Stomach (tissue), 4 donors: ENCODE data around the gene SNRK.

Experiments used
- CTCF ChIP-seq, 7 experiments: fragments of 450-650 bp in 4 of 7; fragments of 200-600 bp in 3 of 7; sonication (generic) in 3 of 7; IDR thresholded peaks; one replicate each; pipeline ENCODE4 v1.5.1; 2016 to 2019; ENCODE audit warnings: antibody characterized with exemption in 7 of 7, control low read depth in 2 of 7, mild to moderate bottlenecking in 1 of 7
- POLR2A ChIP-seq, 4 donors: fragments of 450-650 bp; IDR thresholded peaks; one replicate each; pipeline ENCODE4 v1.6.1; 2016; ENCODE audit warnings: antibody characterized with exemption in 4 of 4, control low read depth in 2 of 4, mild to moderate bottlenecking in 1 of 4, moderate library complexity in 1 of 4
- POLR2AphosphoS5 ChIP-seq, 3 donors: sonication (generic); formaldehyde crosslinking; IDR thresholded peaks; one replicate each; pipeline ENCODE4 v1.6.1; 2016; ENCODE audit warnings: antibody characterized with exemption in 3 of 3

GRCh38 chr3:43328653-43329052 lies 42.3 kb downstream of the SNRK start:
- no peak for TF ChIP-seq CTCF (IDR thresholded peaks at IDR 0.05)
- TF ChIP-seq POLR2AphosphoS5 (IDR thresholded peaks at IDR 0.05): no peak
- no peak for TF ChIP-seq POLR2A (IDR thresholded peaks at IDR 0.05)
